ENCODE measurements around the gene PRKCE.

Gene PRKCE

DNA sequence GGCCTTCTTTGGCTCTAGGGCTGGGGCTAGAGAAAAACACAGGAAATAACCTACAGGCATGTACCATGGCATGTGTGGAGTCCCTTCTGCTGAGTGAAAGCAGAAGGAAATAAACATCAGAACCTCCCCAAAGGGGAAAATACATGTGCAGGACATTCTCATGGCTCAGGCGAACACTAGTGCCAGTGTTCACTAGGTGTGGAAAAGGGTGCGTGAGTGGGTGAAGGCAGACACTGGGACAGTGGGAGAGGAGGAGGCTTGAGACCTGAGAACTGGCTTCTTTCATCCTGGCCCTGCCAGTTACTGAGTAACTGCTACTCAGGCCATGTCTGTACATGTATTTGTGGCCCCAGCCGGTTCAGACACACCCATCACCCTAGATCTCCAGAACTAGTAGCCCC is 268.2 kb downstream of the PRKCE start:
- DNase-seq: no peak

DNA sequence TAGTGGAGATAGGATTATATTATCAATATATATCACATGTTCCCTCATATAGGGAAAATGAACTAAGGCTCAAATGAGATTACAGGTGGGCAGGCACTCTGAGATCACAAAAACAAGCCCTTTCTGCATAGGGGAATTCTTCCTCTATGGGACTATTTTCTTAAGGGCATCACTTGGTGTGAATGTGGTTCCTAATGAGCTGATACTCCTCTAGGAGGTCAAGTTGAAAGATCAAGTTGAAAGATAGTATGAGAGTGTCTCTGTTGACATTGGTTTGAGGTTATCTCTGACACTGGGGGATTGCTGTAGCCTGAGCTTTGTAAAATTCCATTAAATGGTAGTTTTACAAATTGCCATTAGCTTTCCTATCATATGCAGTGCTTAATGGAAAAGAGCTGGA is 270.4 kb downstream of the PRKCE start:
- no peak for DNase-seq

DNA sequence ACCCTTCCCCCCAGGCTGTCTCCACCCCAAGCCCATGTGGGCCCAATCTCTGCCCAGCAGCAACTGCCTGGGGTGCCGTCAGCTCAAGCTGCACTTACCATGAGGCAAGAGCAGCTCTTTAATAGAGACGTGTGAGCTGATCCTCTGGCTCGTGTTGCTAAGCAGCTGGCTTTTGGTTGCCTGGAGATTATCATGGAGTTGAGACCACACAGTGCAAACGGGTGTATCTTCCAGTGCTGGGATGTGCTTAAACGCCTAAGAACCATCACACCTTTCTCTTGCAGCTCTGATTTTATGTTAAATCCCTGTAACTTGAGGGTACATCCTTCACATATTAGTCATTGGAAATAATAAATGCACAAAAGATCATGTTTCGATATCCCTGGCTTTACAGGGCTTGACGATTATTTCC is 271.1 kb downstream of the PRKCE start:
- peak; percentile 24 for DNase-seq

DNA sequence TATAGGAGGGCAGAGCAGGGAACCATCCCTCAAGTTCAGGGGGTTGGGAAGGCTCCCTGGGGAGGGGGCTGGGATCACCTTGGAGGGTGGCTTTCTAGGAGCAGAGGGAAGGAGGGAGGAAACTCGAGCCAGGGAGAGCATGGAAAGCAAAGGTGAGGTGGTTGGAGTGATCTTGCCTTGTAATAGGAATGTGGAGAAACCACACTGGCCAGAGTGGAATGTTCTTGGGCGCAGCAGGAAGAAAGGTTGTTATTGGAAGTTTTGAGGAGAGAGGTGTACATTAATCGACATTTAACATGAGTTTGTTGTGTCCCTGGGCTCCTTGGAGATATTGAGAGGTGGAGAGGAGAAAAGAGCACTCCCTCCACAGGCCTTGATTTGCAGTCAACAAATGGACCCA is 272.2 kb downstream of the PRKCE start:
- no peak for DNase-seq

DNA sequence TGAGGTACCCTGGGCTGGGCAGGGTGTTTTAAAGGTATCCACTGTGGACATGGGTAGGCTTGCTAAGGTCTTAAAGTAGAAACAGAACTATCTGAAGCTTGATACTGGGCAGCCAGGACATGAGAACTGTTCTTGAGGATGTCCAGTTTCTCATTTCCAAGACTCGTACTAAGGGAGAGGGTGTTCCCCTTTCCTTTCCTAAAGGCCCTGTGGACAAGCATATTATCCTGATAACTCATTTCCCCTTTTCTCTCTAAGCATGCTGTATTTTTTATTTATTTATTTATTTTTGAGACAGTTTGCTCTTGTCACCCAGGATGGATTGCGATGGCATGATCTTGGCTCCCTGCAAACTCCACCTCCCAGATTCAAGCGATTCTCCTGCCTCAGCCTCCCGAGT is 273.6 kb downstream of the PRKCE start:
- DNase-seq: no peak

DNA sequence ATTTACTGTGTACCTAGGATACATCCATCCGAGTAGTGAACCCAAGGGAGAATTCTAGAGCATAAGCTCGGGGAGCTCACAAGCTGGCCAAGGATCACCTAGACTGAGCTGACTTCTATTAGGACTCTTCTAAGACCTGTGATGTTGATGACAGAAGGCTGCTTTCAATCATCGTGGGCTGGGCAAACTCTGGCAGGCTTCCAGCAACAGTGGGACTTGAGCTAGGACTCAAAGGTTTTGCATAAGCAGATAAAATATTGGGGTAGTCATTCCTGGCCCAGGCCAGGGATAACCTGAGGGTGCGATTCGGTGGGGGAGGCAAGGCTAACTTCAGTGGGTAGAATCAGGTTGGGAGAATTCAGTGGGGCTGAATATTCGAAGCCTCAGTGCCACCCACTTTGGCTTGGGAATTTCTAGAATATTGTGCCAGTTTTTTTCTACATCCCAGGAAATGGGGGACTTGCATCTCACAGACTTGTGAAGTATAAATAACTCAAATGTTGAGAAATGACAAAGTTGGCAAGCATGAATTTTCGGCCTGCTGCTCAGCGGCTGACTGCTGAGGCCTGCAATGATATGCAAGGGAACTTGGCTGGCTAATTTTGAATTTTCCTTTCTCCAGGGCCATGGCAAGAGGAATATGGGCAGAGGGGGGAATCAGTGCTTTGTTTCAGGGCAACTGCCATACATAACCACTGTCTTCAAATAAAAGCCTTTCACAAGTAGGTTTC is 274.3 kb downstream of the PRKCE start:
- peak; percentile 71 for DNase-seq

DNA sequence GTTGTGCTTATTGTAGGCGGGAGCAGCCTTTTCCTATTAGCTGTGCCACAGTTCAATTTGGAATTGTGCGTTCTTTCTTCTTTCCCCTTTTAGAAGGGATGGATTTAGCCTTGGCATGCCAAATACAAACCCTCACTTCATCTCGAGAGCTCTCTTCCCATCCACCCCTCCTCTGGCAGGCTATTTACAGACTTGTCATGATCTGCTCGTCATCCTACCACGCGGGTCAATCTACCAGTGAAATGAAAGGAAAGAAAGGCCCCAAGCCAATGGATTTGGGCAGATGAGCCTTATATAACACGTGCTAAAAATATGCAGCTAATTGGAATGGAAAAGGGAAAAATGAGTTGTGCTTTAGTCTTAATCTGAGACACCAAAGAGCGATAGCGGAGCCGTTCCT is 277.5 kb downstream of the PRKCE start:
- no peak for DNase-seq

DNA sequence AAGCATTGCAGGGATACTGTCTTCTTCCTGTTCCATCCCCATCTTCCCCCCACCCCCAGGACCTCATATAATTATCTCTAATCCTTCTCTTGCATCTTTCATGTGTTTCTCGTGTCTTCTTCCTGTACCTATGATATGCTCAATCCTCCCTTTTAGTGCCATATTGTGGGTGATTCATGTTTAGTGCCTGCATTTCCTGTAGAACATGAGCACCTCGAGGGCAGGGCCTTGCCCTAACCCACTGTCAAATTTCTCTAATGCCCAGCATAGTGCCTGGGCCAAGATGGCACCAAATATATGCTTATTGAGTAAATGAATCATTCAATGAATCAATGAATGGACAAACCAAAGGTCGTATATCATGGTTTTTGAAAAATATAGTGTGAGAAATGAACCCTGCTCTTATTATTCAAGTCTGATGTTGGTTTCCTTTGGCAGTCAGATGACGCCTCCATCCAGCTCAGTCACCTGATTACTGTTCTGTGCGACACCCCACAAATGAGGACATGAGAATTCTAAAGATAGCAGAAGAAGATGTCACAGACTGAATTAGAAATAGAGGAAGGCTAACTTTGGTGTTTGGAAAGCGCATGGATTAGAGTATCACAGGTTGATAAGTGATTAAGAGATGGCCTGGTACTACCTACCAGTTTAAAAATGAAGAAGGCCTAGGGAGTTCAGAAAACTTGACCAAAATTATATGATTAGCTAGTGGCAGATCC is 278.4 kb downstream of the PRKCE start:
- no peak for DNase-seq

DNA sequence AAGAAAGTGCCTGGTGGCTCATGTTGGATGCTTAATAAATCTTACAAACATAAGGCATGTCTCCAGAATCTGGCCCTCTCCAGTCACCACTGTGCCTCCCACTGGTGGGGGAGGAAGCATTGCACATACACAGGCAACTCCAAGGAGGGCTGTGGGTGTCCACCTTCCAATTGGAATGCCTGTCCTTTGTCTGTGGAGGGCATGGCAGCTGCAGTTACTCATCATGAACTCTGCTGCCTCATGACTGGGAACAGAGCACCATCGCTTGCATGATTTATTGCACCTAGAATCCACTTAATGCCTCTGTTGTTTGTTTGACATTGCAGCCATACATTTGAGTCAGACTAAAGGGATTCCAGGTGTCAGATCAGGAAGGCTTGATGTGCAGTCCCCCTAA is 278.9 kb downstream of the PRKCE start:
- DNase-seq: no peak

DNA sequence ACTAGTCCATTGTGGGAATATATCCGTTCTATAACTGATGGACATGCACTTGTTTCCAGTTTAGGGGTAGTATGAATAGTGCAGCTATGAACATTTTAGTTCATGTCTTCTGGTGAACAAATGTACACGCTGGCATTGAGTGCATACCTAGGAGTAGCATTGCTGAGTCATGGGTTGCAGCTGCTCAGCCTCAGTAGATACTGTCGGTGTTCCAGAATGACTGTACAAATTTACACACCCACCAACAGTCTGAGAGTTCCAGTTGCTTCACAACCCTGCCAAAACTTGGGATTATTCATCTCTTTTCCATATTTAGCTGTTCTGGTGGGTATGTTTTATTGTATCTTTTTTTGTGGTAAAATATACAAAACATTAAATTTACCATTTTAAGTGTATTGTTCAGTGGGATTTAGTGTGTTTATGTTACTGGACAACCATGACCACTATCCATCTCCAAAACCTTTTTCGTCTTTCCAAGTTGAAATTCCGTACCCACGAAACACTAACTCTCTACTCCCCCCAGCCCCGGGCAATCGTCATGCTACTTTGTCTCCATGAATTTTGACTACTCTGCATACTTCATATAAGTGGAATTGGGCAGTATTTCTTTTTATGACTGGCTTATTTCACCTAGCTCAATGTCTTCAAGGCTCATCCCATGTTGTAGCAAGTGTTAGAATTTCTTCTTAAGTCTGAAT is 281.0 kb downstream of the PRKCE start:
- no peak for DNase-seq

DNA sequence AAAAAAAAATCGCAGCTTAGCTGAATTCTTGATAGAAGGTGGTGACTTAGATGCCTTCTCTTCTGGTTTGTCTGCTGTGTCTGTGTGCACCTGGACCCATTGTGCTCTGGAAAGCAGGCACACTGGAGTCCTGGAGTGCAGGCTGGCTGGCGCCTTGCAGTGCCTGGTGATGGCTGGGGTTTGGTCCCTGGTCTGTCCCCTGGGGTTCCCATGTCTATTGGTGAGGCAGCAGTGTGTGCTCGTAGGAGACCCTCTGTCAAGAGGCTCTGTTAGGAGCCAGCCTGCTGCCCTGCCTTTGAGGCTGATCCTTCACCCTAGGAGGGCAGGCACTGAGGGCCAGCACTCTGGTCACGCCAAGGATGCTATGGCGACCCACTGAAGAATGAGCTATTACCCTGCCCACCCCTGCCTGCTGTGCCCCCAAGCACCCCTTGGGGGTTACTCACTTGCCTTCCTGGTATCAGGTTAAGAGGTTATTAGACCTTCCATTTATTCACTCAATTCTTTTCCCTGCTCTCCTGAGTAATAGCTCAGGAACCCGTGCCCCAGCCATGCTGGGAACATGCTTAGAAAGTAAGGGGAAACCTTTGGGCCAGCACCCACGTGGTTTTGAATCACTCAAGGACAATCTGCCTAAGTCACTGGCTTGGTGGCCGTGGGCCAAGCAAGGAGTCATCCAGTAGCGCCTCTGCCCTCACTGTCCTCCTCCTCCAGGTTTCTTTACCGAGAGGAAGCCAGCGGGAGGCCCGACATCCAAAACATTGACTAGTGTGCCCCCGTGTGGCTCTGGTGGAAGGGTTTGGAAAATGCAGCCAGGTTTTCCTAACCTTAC is 284.5 kb downstream of the PRKCE start:
- peak; percentile 92 for DNase-seq

DNA sequence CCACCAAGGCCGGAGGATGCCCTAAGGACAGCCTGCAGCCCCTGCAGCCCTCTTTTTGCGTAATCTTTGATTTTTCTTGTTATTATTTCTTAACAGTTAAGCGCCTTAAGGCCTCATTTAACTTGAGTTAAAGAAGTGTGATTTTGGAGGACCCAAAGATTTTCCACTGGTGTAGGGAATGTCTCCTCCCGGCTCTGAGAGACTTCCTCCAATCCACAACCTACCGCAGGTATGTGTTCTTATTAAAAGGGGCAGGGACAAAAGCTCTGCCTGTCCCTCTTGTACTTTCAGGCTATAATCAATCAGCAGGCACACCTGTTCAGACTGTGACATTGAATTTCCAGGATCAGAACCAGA is 285.1 kb downstream of the PRKCE start:
- DNase-seq: no peak

DNA sequence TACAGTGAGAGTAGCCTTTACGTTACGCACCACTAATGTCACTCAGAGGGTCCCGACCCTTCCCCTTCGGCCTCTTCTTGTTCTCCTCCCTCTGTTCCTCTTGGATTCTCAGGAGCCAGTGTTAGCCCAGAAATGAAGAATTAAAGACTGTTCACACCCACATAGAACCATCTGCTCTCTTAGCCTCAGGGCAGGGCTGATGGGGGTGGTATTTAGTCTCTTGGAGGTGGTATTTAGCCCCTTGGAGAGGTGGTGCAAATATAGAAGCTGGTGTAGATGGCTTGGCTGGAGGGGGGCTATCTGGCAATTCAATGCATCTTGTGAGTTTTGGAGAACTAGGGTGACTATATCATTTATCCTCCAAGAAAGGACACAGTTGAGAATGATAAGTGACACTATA is 286.5 kb downstream of the PRKCE start:
- DNase-seq: no peak

DNA sequence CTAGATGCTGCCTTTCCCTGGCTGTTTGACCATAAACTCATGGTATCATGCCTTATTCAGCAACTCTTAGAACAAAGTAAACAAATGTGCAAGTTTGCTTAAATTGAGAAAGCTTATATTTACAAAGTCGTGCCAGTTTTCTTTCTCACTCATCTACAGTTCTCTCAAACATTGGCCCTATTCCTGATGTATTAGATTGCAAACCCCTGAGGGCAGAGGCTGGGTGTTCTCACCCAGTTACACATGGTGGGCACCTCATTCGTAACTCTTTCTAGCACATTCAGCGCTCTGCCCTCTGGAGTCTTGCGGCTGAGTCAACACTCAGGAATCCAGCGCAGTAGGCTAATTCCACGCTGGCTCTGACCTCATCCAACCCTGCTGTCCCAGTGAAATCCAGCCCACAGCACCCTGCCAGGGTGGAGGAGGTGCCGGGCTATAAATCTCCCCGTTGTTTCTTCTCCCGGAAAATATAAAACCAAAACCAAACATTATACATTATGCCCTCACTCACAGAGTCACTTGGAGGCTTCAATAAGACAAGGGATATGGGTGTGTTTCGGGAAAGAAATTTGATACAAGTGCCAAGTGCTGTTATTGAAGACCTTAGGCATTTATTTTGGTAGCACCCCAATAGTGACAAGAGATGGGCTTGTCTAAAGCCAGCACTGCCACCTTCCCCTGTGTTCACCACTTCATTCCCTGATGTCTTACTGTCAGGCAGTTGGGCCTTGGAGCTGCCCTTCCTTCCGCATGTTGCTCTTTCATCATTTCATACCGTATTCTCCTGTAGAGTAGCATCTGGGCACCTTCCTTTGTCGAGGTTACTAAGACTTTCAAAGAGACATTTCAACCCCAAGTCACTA is 287.4 kb downstream of the PRKCE start:
- DNase-seq: peak; percentile 69

DNA sequence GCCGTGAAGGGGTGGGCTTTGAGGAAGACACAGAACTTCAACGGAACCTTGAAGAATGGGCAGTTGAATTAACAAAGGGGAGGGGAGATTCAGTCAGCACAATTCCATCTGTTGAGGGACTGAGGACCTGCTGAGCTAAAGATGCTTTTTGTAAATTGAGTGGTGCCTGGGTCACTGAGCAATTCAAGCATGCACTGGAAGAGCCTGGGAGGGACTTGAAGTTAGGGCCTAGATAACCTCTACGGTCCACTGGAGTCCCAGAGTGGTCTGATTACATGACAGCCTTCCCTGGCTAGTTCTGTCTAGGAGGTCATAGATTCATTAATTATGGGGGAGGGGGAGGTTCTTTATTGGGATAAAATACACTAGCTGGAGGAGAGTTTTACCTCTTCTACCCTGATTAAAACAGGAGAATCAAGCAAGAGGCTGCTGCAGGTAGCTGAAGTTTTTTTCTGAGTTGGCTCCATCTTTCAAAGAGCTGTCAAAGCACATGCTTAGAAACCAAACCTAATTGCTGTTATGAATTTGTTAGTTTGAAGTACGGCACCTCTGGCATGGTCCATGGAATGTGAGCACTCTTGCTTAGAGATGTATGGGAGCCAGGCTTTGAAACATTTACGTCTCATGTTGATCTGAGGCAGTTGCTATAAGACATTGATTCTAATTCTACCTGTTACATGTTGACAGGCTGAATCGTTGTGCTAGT is 290.2 kb downstream of the PRKCE start:
- DNase-seq: no peak

DNA sequence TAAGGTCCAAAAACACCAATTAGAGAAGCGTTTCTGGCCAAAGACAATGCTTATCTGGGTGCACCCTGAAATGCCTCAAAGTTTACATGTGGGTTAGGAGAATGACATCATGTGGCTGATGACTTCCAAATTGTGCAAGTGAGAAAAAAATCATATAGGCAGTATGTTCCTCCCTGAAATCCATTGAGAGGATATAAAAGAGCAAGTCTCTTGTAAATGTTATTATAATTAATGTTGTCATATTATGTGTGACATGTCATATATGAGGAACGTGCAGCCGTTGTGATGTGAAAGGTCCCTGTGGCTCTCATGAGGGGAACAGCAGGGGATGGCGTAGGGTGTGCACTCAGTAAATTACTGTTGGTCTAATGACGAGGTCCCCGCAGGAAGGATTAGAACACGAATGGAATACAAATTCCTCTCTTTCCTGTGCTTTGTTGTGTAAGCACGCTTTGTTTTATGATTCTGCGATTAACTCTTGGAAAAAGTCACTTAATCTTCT is 290.8 kb downstream of the PRKCE start:
- no peak for DNase-seq

DNA sequence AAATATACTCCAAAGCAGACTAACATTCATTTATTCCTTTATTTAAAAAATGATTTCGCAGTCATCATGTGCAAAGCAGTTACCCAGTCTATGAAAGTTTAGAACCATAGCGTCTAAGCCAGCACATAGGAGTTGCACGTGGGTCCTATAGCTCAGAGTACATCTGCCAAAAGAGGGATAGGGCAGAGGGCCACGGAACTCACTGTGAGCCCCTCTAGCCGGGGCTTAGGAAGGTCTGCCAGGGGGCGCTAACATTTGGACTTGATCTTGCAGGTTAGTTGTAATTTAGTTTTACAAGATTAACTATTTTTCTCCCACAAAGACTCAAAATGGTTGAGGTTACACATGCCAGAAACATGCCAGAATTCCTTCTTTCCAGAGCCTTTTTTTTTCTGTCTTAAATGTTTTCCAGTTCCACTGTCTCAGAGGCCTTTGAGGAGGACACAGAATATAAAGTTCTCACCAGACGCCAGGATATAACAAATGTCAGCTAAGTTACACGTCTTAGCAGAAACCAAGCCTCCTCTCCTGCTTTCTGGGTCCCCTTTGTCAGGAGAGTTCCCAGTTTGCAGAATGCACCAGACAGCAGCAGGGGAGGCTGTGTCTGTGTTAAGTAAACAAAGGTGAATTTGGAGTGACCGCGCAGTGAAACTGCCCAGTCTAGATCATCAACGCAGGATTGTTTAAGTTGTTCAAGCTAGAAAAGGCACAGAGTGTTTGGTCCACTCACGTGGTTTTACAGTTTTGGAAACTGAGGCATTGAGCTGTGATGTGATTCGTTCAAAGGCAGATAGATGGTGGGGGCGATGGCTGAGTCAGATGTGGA is 292.0 kb downstream of the PRKCE start:
- DNase-seq: no peak

DNA sequence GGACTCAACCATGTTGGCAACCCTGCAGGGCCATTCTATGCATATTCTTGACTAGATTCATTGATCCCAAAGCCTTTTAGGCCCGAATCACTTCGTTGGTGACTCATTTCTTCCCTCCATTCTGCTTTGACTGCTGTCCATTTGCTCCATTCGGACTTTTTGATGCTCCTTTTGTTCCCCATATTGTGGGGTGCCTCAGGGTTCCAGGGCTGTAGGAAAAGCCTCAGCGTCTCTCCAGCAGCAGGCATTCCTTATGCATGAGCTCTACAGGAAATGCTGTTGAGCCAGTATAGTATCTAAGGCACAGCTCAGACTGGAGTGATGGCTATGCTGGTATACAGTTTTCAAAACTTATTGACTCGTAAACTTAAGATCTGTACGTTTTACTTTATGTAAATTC is 292.6 kb downstream of the PRKCE start:
- no peak for DNase-seq

DNA sequence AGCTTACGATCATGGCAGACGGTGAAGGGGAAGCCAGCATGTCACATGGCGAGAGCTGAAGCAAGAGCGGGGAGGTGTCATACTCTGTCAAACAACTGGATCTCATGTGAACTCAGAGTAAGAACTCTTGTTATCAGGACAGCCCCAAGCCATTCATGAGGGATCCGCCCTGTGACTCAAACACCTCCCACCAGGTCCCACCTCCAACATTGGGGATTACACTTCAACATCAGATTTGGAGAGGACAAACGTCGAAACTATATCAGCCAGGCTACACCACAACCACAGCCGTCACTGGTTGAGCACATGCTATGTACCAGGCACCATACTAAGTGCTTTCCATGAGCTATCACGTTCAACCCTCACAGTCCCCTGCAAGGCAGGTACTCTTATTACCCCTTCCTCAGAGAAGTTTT is 293.8 kb downstream of the PRKCE start:
- no peak for DNase-seq

DNA sequence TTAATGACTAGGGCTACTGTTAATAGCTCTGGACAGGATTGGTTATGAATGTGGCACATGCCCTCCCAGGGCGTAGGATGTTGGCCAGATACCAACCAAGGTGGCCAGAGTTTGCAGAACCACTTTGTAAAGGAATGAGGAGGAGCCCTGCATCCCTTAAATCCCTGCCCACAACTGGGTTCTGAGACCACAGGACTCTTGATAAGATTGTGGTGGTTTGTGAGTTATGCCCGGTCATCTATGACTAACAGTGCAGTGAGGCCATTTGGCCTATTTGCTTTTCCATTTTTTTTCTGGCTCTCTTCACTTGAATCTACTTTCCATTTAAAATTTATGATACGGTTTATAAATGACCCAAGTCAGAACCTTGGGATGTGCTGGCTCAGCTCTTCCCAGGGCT is 294.5 kb downstream of the PRKCE start:
- DNase-seq: no peak

DNA sequence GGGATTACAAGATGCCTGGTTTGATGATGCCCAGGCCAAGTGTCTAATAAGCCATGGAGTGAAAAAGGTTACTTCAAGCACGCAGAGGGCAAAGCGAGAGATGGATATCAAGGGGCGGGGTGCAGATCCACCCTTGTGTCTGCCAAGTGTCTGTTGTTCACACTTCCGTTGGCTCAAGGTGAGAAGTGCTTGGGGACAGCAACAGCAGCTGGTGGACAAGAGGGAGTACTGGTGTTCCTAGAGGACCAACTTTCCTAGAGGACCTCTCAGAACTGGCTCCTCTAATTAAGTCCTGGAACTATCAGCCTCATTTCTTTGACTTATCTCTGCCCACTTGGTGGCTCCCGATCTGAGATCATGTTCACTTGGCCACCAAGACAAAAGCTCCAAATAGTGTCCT is 299.1 kb downstream of the PRKCE start:
- no peak for DNase-seq

Measured in NCI-H446 treated with DMSO at 0.1 percent for 48 hours (cell line).